ENCODE results near the gene KLHL2.

KLHL2 gene

DNA sequence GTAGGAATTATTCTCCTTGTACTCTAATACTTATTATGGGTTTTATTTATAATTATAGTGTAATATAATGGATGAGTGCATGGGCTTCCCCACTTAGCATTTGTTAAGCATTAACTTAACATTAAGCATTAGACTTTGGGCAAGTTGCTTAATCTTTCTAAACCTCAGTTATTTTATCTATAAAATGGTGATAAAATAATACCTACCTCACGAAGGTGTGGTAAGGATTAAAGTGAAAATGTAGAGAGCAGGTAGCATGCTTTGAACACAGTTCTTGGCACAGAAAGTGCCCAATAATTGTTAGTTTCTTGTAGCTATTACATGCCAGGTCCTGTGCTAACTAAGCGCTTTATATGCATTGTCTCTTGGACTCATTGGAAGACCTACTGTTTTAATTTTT, 122.7 kb downstream of the KLHL2 start:
- ChIA-PET CTCF (interaction anchor here (0.6 to 1.6 kb wide), 2 partner anchors 196 to 199 kb away, joined by 3 to 5 read pairs; no protein-coding TSS in a partner anchor), POLR2A (interaction anchor here (0.8 to 0.9 kb wide), 2 partner anchors 10 to 217 kb away, joined by 3 read pairs; partner anchors contain the start of gene TMEM192)
- TF ChIP-seq ARNT (IDR thresholded peaks at IDR 0.05): no peak
- TF ChIP-seq LEF1 (IDR thresholded peaks at IDR 0.05; ENCODE audit: borderline replicate concordance): no peak
- TF ChIP-seq FOXM1 (IDR thresholded peaks at IDR 0.05; ENCODE audit: borderline replicate concordance): no peak
- TF ChIP-seq HDGF (IDR thresholded peaks at IDR 0.05; ENCODE audit: borderline replicate concordance): no peak
- no peak for TF ChIP-seq L3MBTL2 (conservative IDR thresholded peaks at IDR 0.05)
- no peak for TF ChIP-seq NFRKB (IDR thresholded peaks at IDR 0.05)
- no peak for TF ChIP-seq TARDBP (IDR thresholded peaks at IDR 0.05)
- TF ChIP-seq ELF4 (IDR thresholded peaks at IDR 0.05): no peak
- TF ChIP-seq, protein P1, sequence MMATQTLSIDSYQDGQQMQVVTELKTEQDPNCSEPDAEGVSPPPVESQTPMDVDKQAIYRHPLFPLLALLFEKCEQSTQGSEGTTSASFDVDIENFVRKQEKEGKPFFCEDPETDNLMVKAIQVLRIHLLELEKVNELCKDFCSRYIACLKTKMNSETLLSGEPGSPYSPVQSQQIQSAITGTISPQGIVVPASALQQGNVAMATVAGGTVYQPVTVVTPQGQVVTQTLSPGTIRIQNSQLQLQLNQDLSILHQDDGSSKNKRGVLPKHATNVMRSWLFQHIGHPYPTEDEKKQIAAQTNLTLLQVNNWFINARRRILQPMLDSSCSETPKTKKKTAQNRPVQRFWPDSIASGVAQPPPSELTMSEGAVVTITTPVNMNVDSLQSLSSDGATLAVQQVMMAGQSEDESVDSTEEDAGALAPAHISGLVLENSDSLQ (IDR thresholded peaks at IDR 0.05): no peak
- TF ChIP-seq SP1 (IDR thresholded peaks at IDR 0.05): no peak
- TF ChIP-seq ZNF384 (IDR thresholded peaks at IDR 0.05): no peak
- TF ChIP-seq SUZ12 (IDR thresholded peaks at IDR 0.05): no peak
- no peak for TF ChIP-seq BHLHE40 (IDR thresholded peaks at IDR 0.05; ENCODE audit: borderline replicate concordance)
- no peak for TF ChIP-seq CTBP1 (IDR thresholded peaks at IDR 0.05; ENCODE audit: borderline replicate concordance)
- no peak for TF ChIP-seq FOXA1 (IDR thresholded peaks at IDR 0.05)
- no peak for TF ChIP-seq FOXK2 (IDR thresholded peaks at IDR 0.05)
- DNase-seq (ENCODE audit: extremely low spot score): no peak

DNA sequence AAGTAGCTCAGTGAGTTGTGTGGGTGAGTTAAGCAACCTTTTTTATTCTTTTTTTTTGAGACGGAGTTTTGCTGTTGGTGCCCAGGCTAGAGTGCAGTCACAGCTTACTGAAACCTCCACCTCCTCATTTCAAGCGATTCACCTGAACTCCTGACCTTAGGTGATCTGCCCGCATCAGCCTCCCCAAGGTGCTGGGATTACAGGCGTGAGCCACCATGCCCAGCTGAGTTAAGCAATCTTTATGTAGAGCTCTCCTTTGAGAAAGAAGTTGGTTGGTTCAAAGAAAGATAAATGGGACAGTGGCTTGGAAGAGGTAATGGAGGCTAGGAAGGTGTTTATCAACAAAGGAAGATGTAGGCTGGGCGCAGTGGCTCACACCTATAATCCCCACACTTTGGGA, 123.3 kb downstream of the KLHL2 start:
- TF ChIP-seq FOXM1 (IDR thresholded peaks at IDR 0.05; ENCODE audit: borderline replicate concordance) (no peak), L3MBTL2 (conservative IDR thresholded peaks at IDR 0.05) (no peak), HDGF (IDR thresholded peaks at IDR 0.05; ENCODE audit: borderline replicate concordance) (no peak), ZNF384 (IDR thresholded peaks at IDR 0.05) (no peak), BHLHE40 (IDR thresholded peaks at IDR 0.05; ENCODE audit: borderline replicate concordance) (no peak), SUZ12 (IDR thresholded peaks at IDR 0.05) (no peak), CTBP1 (IDR thresholded peaks at IDR 0.05; ENCODE audit: borderline replicate concordance) (no peak), FOXA1 (IDR thresholded peaks at IDR 0.05) (no peak), LEF1 (IDR thresholded peaks at IDR 0.05; ENCODE audit: borderline replicate concordance) (no peak), FOXK2 (IDR thresholded peaks at IDR 0.05) (no peak), ELF4 (IDR thresholded peaks at IDR 0.05) (no peak), ARNT (IDR thresholded peaks at IDR 0.05) (no peak), SP1 (IDR thresholded peaks at IDR 0.05) (no peak), NFRKB (IDR thresholded peaks at IDR 0.05) (no peak), TARDBP (IDR thresholded peaks at IDR 0.05) (no peak)
- TF ChIP-seq, protein P1 (IDR thresholded peaks at IDR 0.05): no peak
- ChIA-PET CTCF (interaction anchor here (1.6 kb wide), 1 partner anchor 200 kb away, joined by 5 read pairs; no protein-coding TSS in a partner anchor), POLR2A (interaction anchor here (0.8 to 0.9 kb wide), 2 partner anchors 9 to 218 kb away, joined by 3 read pairs; partner anchors contain the start of gene TMEM192)
- no peak for DNase-seq (ENCODE audit: extremely low spot score)

DNA sequence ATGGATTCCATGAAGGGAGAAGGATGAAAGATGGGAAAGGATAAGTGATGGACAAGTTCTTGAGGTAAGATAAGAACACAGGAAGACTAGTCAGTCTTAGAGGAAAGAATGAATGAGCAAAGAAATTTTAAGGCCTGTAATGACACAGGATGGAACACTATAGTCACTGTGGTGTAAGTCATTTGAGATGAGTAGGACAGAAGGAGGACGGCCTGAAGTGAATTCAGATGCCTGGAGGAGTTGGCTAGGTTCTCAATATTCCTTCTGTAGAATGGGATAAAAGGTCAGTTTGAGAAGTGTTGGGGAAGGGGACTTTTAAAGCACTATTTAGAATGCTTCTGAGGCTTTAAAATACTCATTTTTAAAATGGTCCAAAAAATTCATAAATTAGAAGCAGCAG, 124.0 kb downstream of the KLHL2 start:
- TF ChIP-seq FOXM1 (IDR thresholded peaks at IDR 0.05; ENCODE audit: borderline replicate concordance): no peak
- POLR2A ChIA-PET: no interaction called here
- CTCF ChIA-PET: interaction anchor here (0.7 kb wide), 1 partner anchor 482 kb away, joined by 3 read pairs; no protein-coding TSS in a partner anchor
- no peak for DNase-seq (ENCODE audit: extremely low spot score)

DNA sequence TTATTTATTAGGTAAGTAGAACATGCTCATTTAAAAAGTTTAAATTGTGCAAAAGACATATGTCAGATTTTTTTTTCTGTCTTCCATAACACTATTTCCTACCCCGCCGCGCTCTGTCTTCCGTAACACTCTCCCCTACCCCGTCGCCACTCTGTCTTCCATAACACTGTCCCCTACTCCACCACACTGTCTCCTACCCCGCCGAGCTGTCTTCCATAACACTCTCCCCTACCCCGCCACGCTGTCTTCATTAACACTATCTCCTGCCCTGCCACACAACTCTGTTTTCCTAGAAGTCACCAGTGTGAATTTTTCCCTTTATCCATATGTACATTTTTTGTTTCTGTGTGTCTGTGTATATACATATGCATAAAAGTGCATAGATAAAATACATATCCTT, 124.5 kb downstream of the KLHL2 start:
- DNase-seq (ENCODE audit: extremely low spot score): no peak
- ChIA-PET CTCF (interaction anchor here (0.7 kb wide), 1 partner anchor 483 kb away, joined by 3 read pairs; no protein-coding TSS in a partner anchor), POLR2A (no interaction called here)
- TF ChIP-seq CTBP1 (IDR thresholded peaks at IDR 0.05; ENCODE audit: borderline replicate concordance): no peak
- TF ChIP-seq TARDBP (IDR thresholded peaks at IDR 0.05): no peak
- no peak for TF ChIP-seq LEF1 (IDR thresholded peaks at IDR 0.05; ENCODE audit: borderline replicate concordance)
- no peak for TF ChIP-seq SP1 (IDR thresholded peaks at IDR 0.05)
- no peak for TF ChIP-seq NFRKB (IDR thresholded peaks at IDR 0.05)
- TF ChIP-seq ARNT (IDR thresholded peaks at IDR 0.05): no peak
- no peak for TF ChIP-seq L3MBTL2 (conservative IDR thresholded peaks at IDR 0.05)
- TF ChIP-seq BHLHE40 (IDR thresholded peaks at IDR 0.05; ENCODE audit: borderline replicate concordance): no peak
- TF ChIP-seq FOXK2 (IDR thresholded peaks at IDR 0.05): no peak
- TF ChIP-seq, protein P1 (IDR thresholded peaks at IDR 0.05): no peak
- no peak for TF ChIP-seq FOXA1 (IDR thresholded peaks at IDR 0.05)
- no peak for TF ChIP-seq ELF4 (IDR thresholded peaks at IDR 0.05)

DNA sequence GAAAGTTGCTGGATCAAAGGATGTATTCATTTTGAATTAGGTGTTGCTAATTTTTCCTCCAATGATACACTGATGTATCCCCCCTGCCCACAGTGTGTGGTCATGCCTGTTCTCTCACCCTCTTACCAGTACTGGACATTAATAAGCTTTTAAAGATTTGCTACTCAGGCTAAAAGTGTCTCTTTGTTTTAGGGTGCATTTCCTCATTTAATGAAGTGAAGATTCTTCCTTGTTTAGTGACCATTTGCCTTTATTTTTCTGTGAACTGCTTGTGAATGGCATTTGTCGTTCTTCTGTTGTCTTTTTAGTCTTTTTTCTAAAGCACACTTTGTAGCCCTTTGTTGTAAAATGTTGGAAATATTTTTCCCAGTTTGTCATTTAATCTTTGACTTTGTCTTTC, 125.1 kb downstream of the KLHL2 start:
- POLR2A ChIA-PET: no interaction called here
- TF ChIP-seq FOXK2 (IDR thresholded peaks at IDR 0.05) (no peak), ELF4 (IDR thresholded peaks at IDR 0.05) (no peak), TARDBP (IDR thresholded peaks at IDR 0.05) (no peak), NFRKB (IDR thresholded peaks at IDR 0.05) (no peak), ARNT (IDR thresholded peaks at IDR 0.05) (no peak), LEF1 (IDR thresholded peaks at IDR 0.05; ENCODE audit: borderline replicate concordance) (no peak), HDGF (IDR thresholded peaks at IDR 0.05; ENCODE audit: borderline replicate concordance) (no peak), BHLHE40 (IDR thresholded peaks at IDR 0.05; ENCODE audit: borderline replicate concordance) (no peak), SUZ12 (IDR thresholded peaks at IDR 0.05) (no peak), L3MBTL2 (conservative IDR thresholded peaks at IDR 0.05) (no peak), ZNF384 (IDR thresholded peaks at IDR 0.05) (no peak), FOXA1 (IDR thresholded peaks at IDR 0.05) (no peak), SP1 (IDR thresholded peaks at IDR 0.05) (no peak), CTBP1 (IDR thresholded peaks at IDR 0.05; ENCODE audit: borderline replicate concordance) (no peak), FOXM1 (IDR thresholded peaks at IDR 0.05; ENCODE audit: borderline replicate concordance) (no peak)
- TF ChIP-seq, protein P1 (IDR thresholded peaks at IDR 0.05): no peak
- DNase-seq (ENCODE audit: extremely low spot score): no peak
- CTCF ChIA-PET: no interaction called here

All from HEK293T (cell line).